RWPE2 (cell line): ENCODE results near the gene NTN5.
"Not testable (repeated sequence)": the region's sequence is repeated elsewhere in the genome, so short reads cannot be mapped to it uniquely, and the experiment has no call there.

Experiments used
- ATAC-seq: fragments of 200-7000 bp; cut with Tn5 transposase; 3 replicates; pipeline ENCODE4 v1.9.1; 2021; ENCODE audit warnings: low read depth
- DNase-seq: peaks from one replicate; pipeline ENCODE4 v3.0.0-alpha.2; 2020; ENCODE audit warnings: low spot score
- H3K27ac ChIP-seq: fragments of 450-650 bp; 2 replicates; pipeline ENCODE4 v1.5.1; 2017; ENCODE audit warnings: mild to moderate bottlenecking; ENCODE audit not compliant: poor library complexity, severe bottlenecking
- H3K27me3 ChIP-seq: fragments of 250-450 bp; sonication (Bioruptor Pico); 2 replicates; pipeline ENCODE4 v1.5.1; 2021; ENCODE audit warnings: mild to moderate bottlenecking, moderate library complexity; ENCODE audit not compliant: insufficient read depth, poor library complexity, severe bottlenecking
- H3K36me3 ChIP-seq: fragments of 250-450 bp; sonication (Bioruptor Pico); 2 replicates; pipeline ENCODE4 v1.5.1; 2020; ENCODE audit warnings: low read depth, mild to moderate bottlenecking, moderate library complexity
- H3K4me1 ChIP-seq: fragments of 250-450 bp; sonication (Bioruptor Pico); 2 replicates; pipeline ENCODE4 v1.5.1; 2021; ENCODE audit warnings: mild to moderate bottlenecking, moderate library complexity; ENCODE audit not compliant: insufficient read depth, poor library complexity, severe bottlenecking
- H3K4me3 ChIP-seq: fragments of 250-450 bp; sonication (Bioruptor Pico); 2 replicates; pipeline ENCODE4 v1.5.1; 2021; ENCODE audit warnings: mild to moderate bottlenecking, moderate library complexity; ENCODE audit not compliant: severe bottlenecking
- H3K9me3 ChIP-seq: fragments of 250-450 bp; sonication (Bioruptor Pico); 2 replicates; pipeline ENCODE4 v1.5.1; 2021; ENCODE audit warnings: mild to moderate bottlenecking, moderate library complexity; ENCODE audit not compliant: severe bottlenecking
- CTCF ChIP-seq: fragments of 450-650 bp; IDR thresholded peaks from one replicate; pipeline ENCODE4 v1.5.1; 2017; ENCODE audit warnings: mild to moderate bottlenecking, moderate library complexity; ENCODE audit not compliant: poor library complexity, severe bottlenecking

Gene NTN5

DNA sequence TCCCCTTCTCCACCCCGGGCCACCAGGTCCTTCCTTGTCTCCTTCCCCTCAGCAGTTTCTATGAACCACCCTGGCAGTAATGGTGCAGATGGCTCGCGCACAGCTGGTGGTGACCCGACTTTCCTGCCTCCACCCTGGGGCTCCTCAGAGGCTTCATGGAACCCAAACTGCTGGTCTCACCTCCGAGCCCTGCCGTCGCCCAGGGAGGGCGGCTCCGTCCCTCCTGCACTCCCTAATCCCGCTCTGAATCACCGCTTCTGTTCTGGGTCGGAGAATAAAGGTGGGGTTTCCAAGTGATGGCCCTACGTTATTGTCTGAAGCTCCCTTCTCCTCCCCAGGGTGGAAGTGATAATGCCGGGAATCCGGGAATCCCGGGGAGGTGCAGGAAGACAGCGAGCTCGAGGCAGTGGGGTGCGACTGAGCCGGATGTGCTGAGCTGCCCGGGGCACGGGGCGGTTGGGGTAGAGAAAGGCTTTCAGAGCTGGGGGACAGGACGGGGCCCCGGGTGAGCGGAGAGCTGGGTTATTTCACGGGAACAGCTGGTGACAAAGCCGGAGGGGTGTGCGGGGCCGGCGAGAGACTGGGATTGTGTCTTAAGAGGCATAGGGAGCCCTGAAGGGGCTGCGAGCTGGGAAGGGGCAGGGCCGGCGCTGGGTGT is 23.7 kb upstream of the NTN5 start:
- ATAC-seq (peak; percentile 38), DNase-seq (no peak)
- Histone ChIP-seq H3K27ac (no peak overlapping the region), H3K4me3 (peak overlapping the region; percentile 9), H3K27me3 (no peaks in the 10 kb centered on the region), H3K9me3 (no peaks in the 10 kb centered on the region), H3K36me3 (no peaks in the 10 kb centered on the region), H3K4me1 (peaks cover 7% of the 10 kb centered on the region)
- TF ChIP-seq CTCF: no peak

DNA sequence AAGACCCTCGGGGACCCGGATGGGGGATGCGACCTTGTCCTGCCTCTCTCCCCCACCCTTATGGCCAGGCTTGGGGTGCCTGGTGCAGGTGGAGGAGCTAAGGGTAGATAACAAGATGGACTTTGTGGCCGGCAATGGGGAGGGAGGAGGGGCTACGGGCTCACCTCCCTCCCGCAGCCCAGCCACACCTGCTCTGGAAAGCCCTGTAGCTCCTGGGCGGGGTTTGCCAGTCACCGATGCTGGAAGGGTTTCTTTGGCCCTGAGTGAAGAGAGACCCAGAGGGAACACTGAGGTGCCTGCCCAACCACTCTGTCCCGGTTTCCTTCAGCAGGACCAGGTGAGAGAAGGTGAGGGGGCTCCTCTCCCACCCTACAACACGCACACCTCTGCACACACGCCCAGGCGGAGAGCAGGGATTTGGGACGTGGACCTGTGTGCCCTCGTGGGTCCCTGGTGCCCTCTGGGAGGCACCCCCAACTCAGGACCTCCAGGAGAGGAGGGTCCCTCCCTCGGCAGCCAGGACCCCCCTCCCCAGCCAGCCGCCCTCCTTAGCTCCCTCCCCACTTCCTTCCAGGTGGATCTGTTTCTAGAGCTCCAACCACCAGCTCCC is 23.0 kb upstream of the NTN5 start, which contains the start of gene FUT2:
TSS of gene FUT2 (plus strand) at position 229 of the 610 bp plus-strand sequence. CDS start 6,986 bp downstream, outside the sequence.
- DNase-seq (no peak), ATAC-seq (peak; percentile 59)
- Histone ChIP-seq H3K27ac (no peak within 1 kb of the TSS), H3K36me3 (no peaks in the 10 kb centered on the region), H3K9me3 (no peaks in the 10 kb centered on the region), H3K4me1 (peaks cover 7% of the 10 kb centered on the region), H3K27me3 (no peaks in the 10 kb centered on the region), H3K4me3 (peak within 1 kb of the TSS; percentile 9)
- TF ChIP-seq CTCF: no peak

DNA sequence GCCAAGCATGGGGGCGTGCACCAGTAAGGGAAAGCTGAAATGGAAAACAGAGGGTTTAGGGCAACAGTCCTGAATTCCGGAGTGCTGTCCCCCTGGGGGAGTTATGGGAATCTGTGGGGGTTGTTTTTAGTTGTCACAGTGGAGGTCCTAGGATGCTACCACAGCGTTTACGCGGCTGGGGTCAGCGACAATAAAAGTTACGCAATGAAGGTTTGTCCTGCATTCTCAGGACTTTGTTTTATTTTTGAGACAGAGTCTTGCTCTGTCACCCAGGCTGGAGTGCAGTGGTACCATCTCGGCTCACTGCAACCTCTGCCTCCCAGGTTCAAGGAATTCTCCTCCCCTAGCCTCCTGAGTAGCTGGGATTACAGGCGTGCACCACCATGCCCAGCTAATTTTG is 20.8 kb upstream of the NTN5 start:
- not testable (repeated sequence) for DNase-seq, H3K27ac ChIP-seq, ATAC-seq, H3K36me3 ChIP-seq, H3K4me1 ChIP-seq, H3K27me3 ChIP-seq, H3K4me3 ChIP-seq, H3K9me3 ChIP-seq

- Histone ChIP-seq H3K36me3 (no peaks in the 10 kb centered on the region), H3K4me1 (peaks cover 3% of the 10 kb centered on the region), H3K27me3 (no peaks in the 10 kb centered on the region), H3K27ac (no peak overlapping the region), H3K9me3 (no peaks in the 10 kb centered on the region), H3K4me3 (no peak overlapping the region)
- no peak for TF ChIP-seq CTCF
- ATAC-seq (no peak), DNase-seq (no peak)
Measured at GRCh38 chr19:48689449-48689848, 16.6 kb upstream of the NTN5 start.

DNA sequence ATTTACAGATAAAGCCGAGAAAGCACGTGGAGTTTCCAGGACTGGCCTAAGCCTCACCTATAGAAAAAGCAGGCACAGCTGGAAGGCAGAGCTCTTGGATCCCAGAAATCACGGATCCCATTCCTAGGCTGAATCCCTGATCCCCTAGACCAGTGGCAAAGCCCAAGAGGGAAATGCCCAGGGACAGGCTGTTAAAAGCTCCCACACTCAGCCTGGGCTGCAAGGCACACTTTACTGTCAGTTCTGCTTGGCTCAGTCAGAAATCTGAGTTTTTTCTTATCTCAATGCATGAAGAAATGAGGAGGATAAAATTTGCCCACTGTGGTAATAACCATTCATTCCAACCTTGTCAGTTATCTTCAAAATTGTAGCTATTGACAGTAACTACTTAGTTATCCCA is 15.0 kb upstream of the NTN5 start:
- DNase-seq: no peak
- no peak for ATAC-seq

DNA sequence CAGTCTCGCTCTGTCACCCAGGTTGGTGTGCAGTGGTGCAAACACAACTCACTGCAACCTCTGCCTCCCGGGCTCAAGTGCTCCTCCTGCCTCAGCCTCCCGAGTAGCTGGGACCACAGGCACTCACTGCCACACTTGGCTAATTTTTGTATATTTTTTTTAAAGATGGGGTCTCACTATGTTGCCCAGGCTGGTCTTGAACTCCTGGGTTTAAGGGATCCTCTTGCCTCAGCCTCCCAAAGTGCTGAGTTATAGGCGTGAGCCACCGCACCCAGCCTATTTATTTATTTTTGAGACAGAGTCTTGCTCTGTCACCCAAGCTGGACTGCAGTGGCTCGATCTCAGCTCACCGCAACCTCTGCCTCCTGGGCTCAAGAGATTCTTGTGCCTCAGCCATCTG is 13.8 kb upstream of the NTN5 start:
- H3K9me3 ChIP-seq, H3K27me3 ChIP-seq, H3K4me1 ChIP-seq, DNase-seq, H3K36me3 ChIP-seq, H3K27ac ChIP-seq, ATAC-seq, H3K4me3 ChIP-seq: not testable (repeated sequence)

More for the DNA sequence above, 15.0 kb upstream of the NTN5 start:
- TF ChIP-seq CTCF: no peak
- no peaks in the 10 kb centered on the region for H3K9me3 ChIP-seq
- no peak overlapping the region for H3K27ac ChIP-seq
- H3K36me3 ChIP-seq: no peaks in the 10 kb centered on the region
- peaks cover 3% of the 10 kb centered on the region for H3K4me1 ChIP-seq
- H3K4me3 ChIP-seq: no peak overlapping the region
- H3K27me3 ChIP-seq: no peaks in the 10 kb centered on the region
